ENCODE measurements around the gene KRTAP2-4.
"Not testable (repeated sequence)": the region's sequence is repeated elsewhere in the genome, so short reads cannot be mapped to it uniquely, and the experiment has no call there.

Gene KRTAP2-4

DNA sequence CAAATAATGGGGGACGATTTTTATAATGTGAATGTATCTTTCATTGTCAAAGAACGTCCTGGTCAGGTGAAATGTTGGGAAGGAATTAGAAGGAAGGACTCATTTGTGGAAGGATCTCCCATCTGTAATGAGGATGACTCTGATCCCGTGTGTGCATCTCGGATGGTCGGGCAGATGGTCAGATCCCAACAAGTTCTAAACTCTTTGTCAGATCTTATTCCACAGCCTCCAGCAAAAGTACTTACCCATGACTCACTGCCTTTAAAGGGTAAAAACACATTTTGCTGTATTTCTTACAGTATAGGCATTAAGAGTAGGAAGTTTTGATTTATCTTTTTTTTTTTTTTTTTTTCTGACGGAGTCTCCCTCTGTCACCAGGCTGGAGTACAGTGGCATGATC lies 32.8 kb upstream of the KRTAP2-4 start:
- no peaks in the 10 kb centered on the region for H3K36me3 ChIP-seq (ENCODE audit: control insufficient read depth in 2 of 2, insufficient read depth in 2 of 2, low read length in 2 of 2)
- no peak overlapping the region for H3K4me3 ChIP-seq (ENCODE audit: low read length in 2 of 2)
- H3K27ac ChIP-seq (ENCODE audit: low read length), result no peak overlapping the region

DNA sequence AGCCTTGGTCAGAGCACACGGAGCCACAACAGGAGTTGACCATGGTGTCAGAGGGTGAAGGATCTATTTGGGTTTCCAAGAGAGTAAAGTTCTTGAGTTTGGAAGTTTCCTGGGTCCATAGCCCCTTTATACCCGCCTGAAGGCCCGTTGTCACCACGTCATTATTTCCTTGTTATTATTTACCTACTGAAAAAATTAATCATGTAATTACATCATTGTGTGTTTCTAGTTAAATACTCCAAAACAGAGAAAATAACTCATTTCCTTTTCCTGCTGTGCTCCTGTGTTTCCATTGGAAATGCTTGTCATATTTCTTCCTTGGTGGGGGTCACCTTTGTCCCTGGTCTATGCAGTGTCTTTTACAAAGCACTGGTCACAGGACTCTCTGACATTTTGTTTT lies 32.4 kb upstream of the KRTAP2-4 start, which contains the start of gene KRTAP4-8:
Gene KRTAP4-8, minus strand, starts transcription at position 101 of the 400 bp plus-strand sequence. Its CDS starts 58 bp downstream, at position 43.
- Histone ChIP-seq H3K27me3 (ENCODE audit: control insufficient read depth in 1 of 2, insufficient read depth in 2 of 2, low read length in 2 of 2) (no peaks in the 10 kb centered on the region), H3K9ac (ENCODE audit: low read length in 2 of 2) (no peak within 1 kb of the TSS), H3K36me3 (ENCODE audit: control insufficient read depth in 2 of 2, insufficient read depth in 2 of 2, low read length in 2 of 2) (no peaks in the 10 kb centered on the region), H3K4me3 (ENCODE audit: low read length in 2 of 2) (no peak within 1 kb of the TSS), H3K9me3 (ENCODE audit: control insufficient read depth in 2 of 2, low read length in 2 of 2) (no peaks in the 10 kb centered on the region), H3K4me1 (ENCODE audit: control insufficient read depth, insufficient read depth, low read length) (no peaks in the 10 kb centered on the region), H3K27ac (ENCODE audit: low read length) (no peak within 1 kb of the TSS)

More for the DNA sequence above, 32.8 kb upstream of the KRTAP2-4 start:
- no peaks in the 10 kb centered on the region for H3K9me3 ChIP-seq (ENCODE audit: control insufficient read depth in 2 of 2, low read length in 2 of 2)
- H3K9ac ChIP-seq (ENCODE audit: low read length in 2 of 2), result no peak overlapping the region
- no peaks in the 10 kb centered on the region for H3K4me1 ChIP-seq (ENCODE audit: control insufficient read depth, insufficient read depth, low read length)
- H3K27me3 ChIP-seq (ENCODE audit: control insufficient read depth in 1 of 2, insufficient read depth in 2 of 2, low read length in 2 of 2), result no peaks in the 10 kb centered on the region

DNA sequence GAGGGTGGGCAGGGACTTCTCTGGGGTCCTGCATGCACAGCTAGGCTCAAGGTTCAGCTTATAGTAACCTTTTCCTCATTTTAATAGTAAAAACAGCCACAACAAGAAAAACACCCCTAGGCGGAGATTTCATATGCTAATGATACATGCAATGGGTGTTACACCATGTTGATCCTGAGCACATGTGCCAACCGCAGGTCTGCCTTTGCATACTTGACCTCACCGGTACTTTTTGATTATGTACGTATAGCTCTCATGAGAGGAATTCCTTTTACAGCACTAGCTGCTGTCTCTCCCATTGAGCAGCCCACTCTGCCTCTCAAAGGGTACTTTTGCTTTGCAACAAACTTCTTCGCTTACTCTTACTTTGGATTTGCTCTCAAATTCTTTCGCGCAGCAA lies 30.4 kb upstream of the KRTAP2-4 start:
- Histone ChIP-seq H3K4me1 (ENCODE audit: control insufficient read depth, insufficient read depth, low read length) (no peaks in the 10 kb centered on the region), H3K27me3 (ENCODE audit: control insufficient read depth in 1 of 2, insufficient read depth in 2 of 2, low read length in 2 of 2) (no peaks in the 10 kb centered on the region), H3K4me3 (ENCODE audit: low read length in 2 of 2) (no peak overlapping the region), H3K9me3 (ENCODE audit: control insufficient read depth in 2 of 2, low read length in 2 of 2) (no peaks in the 10 kb centered on the region), H3K36me3 (ENCODE audit: control insufficient read depth in 2 of 2, insufficient read depth in 2 of 2, low read length in 2 of 2) (no peaks in the 10 kb centered on the region), H3K27ac (ENCODE audit: low read length) (no peak overlapping the region), H3K9ac (ENCODE audit: low read length in 2 of 2) (no peak overlapping the region)

DNA sequence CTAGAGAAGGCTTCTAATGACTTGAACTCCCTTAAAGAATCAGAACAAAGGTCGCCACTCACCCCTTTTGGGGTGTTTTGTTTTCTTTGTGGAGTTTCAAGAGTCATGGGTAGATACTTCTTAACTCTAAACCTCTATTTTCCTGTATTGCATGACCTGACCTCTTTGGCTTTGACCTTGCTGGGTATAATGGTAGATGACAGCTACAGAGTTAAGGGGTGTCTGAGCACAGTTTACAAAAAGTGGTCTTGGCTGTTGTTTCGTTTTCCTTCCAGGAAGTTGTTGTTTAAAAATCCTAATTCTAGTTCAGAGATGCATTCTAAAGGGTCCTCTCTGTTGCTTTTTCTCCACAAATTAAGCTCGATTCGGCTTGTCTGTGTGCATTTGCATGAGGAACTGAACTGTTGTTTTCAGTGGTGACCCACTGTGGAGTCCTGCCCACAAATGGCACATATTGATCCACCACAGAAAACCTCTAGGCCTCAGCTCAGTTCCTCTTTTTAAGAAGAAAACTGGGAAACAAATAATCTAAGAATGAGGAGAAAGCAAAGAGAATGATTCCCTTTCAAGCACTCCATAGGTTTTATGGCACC lies 23.2 kb upstream of the KRTAP2-4 start:
- H3K36me3 ChIP-seq (ENCODE audit: control insufficient read depth in 2 of 2, insufficient read depth in 2 of 2, low read length in 2 of 2); H3K4me1 ChIP-seq (ENCODE audit: control insufficient read depth, insufficient read depth, low read length): not testable (repeated sequence)

DNA sequence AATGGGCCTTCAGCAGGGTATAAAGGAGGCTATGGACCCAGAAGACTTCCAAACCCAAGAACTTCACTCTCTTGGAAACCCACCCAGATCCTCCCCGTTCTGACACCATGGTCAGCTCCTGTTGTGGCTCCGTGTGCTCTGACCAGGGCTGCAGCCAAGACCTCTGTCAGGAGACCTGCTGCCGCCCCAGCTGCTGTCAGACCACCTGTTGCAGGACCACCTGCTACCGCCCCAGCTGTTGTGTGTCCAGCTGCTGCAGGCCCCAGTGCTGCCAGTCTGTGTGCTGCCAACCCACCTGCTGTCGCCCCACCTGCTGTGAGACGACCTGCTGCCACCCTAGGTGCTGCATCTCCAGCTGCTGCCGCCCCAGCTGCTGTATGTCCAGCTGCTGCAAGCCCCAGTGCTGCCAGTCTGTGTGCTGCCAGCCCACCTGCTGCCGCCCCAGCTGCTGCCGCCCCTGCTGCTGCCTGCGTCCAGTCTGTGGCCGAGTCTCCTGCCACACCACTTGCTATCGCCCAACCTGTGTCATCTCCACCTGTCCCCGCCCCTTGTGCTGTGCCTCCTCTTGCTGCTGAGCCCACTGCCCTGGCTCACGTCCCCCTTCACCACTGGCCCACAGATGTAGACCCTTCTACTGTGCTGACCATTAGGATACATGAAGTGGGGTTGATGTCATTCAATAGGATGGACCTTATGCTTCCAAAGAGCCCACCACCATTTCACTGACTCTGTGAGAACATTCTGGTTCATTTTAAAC lies 18.6 kb upstream of the KRTAP2-4 start, which contains the start of gene KRTAP4-7:
Gene KRTAP4-7, plus strand, starts transcription at position 51 of the 757 bp plus-strand sequence. Its CDS starts 57 bp downstream, at position 108.
- H3K4me3 ChIP-seq (ENCODE audit: low read length in 2 of 2); H3K9me3 ChIP-seq (ENCODE audit: control insufficient read depth in 2 of 2, low read length in 2 of 2); H3K9ac ChIP-seq (ENCODE audit: low read length in 2 of 2); H3K4me1 ChIP-seq (ENCODE audit: control insufficient read depth, insufficient read depth, low read length); H3K27me3 ChIP-seq (ENCODE audit: control insufficient read depth in 1 of 2, insufficient read depth in 2 of 2, low read length in 2 of 2); H3K36me3 ChIP-seq (ENCODE audit: control insufficient read depth in 2 of 2, insufficient read depth in 2 of 2, low read length in 2 of 2); H3K27ac ChIP-seq (ENCODE audit: low read length): not testable (repeated sequence)

More for the DNA sequence above, 23.2 kb upstream of the KRTAP2-4 start:
- not testable (repeated sequence) for H3K9me3 ChIP-seq (ENCODE audit: control insufficient read depth in 2 of 2, low read length in 2 of 2); H3K9ac ChIP-seq (ENCODE audit: low read length in 2 of 2); H3K27me3 ChIP-seq (ENCODE audit: control insufficient read depth in 1 of 2, insufficient read depth in 2 of 2, low read length in 2 of 2); H3K4me3 ChIP-seq (ENCODE audit: low read length in 2 of 2); H3K27ac ChIP-seq (ENCODE audit: low read length)

DNA sequence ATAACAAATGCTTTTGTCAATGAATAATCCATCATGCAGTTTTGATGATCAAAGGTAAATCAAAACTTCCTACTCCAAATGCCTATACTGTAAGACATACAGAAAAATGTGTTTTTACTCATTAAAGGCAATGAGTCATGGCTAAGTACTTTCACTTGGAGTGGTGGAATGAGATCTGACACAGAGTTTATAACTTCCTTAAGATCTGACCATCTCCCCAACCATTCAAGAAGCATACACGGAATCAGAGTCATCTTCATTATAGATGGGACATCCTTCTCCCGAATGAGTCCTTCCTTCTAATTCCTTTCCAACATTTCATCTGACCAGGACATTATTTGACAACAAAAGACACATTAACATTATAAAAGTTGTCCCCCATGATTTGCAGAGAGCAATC lies 17.7 kb upstream of the KRTAP2-4 start:
- H3K27ac ChIP-seq (ENCODE audit: low read length); H3K4me3 ChIP-seq (ENCODE audit: low read length in 2 of 2); H3K9ac ChIP-seq (ENCODE audit: low read length in 2 of 2); H3K27me3 ChIP-seq (ENCODE audit: control insufficient read depth in 1 of 2, insufficient read depth in 2 of 2, low read length in 2 of 2); H3K36me3 ChIP-seq (ENCODE audit: control insufficient read depth in 2 of 2, insufficient read depth in 2 of 2, low read length in 2 of 2); H3K4me1 ChIP-seq (ENCODE audit: control insufficient read depth, insufficient read depth, low read length); H3K9me3 ChIP-seq (ENCODE audit: control insufficient read depth in 2 of 2, low read length in 2 of 2): not testable (repeated sequence)

DNA sequence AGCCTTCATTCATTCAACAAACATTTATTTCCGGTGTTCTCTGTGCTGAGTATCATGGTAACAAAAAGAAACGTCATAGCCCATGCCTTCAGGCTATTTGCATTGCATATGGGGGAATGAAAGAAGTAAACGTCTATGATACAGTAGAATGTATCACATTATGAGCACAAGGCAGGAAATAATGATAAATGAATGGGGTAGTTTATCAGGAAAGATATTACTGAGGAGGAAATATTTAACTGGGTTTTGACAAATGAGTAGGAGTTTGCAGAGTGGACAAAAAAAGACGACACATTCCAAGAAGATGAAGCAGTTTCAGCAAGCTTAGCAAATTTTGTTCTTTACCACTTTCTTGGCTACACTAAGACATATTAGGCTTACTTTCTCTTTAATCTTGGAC lies 16.9 kb upstream of the KRTAP2-4 start:
- Histone ChIP-seq H3K27me3 (ENCODE audit: control insufficient read depth in 1 of 2, insufficient read depth in 2 of 2, low read length in 2 of 2) (no peaks in the 10 kb centered on the region), H3K27ac (ENCODE audit: low read length) (no peak overlapping the region), H3K4me3 (ENCODE audit: low read length in 2 of 2) (no peak overlapping the region), H3K4me1 (ENCODE audit: control insufficient read depth, insufficient read depth, low read length) (no peaks in the 10 kb centered on the region), H3K9ac (ENCODE audit: low read length in 2 of 2) (no peak overlapping the region), H3K9me3 (ENCODE audit: control insufficient read depth in 2 of 2, low read length in 2 of 2) (no peaks in the 10 kb centered on the region), H3K36me3 (ENCODE audit: control insufficient read depth in 2 of 2, insufficient read depth in 2 of 2, low read length in 2 of 2) (no peaks in the 10 kb centered on the region)

DNA sequence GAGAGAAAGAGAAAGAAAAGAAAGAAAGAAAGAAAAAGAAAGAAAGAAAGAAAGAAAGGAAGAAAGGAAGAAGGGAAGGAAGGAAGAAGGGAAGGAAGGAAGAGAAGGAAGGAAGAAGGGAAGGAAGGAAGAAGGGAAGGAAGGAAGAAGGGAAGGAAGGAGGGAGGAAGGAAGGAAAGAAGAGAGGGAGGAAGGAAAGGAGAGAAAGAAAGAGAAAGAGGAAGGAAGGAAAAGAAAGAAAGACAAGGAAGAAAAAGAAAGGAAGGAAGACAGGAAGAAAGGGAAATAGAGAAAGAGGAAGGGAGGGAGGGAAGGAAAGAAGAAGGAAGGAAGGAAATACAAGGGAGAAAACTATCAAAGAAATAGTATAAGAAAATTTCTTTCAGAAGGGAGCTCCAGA lies 11.1 kb upstream of the KRTAP2-4 start:
- H3K9me3 ChIP-seq (ENCODE audit: control insufficient read depth in 2 of 2, low read length in 2 of 2), result no peaks in the 10 kb centered on the region

DNA sequence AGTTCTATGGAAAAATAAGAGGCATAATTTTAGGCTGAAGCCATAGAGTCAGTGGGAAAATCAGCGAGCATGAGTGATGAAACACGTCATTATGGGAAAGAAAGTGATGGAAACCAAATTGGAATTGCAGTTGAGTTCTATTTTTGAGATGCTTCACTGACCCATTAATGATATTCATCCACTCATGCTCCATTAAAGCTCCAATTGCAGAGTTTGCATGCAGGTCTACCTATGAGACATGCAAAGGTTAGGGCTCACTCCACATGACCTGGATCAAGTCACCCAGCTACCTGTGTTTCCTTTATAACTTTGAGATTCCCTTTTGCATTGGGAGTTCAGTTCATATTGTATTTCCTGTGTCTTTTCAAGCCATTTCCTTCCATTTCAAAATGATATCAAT lies 8.0 kb upstream of the KRTAP2-4 start:
- Histone ChIP-seq H3K4me1 (ENCODE audit: control insufficient read depth, insufficient read depth, low read length) (no peaks in the 10 kb centered on the region), H3K9ac (ENCODE audit: low read length in 2 of 2) (no peak overlapping the region), H3K27ac (ENCODE audit: low read length) (no peak overlapping the region), H3K9me3 (ENCODE audit: control insufficient read depth in 2 of 2, low read length in 2 of 2) (no peaks in the 10 kb centered on the region), H3K4me3 (ENCODE audit: low read length in 2 of 2) (no peak overlapping the region), H3K36me3 (ENCODE audit: control insufficient read depth in 2 of 2, insufficient read depth in 2 of 2, low read length in 2 of 2) (no peaks in the 10 kb centered on the region), H3K27me3 (ENCODE audit: control insufficient read depth in 1 of 2, insufficient read depth in 2 of 2, low read length in 2 of 2) (no peaks in the 10 kb centered on the region)

More for the DNA sequence above, 11.1 kb upstream of the KRTAP2-4 start:
- no peaks in the 10 kb centered on the region for H3K4me1 ChIP-seq (ENCODE audit: control insufficient read depth, insufficient read depth, low read length)
- no peak overlapping the region for H3K27ac ChIP-seq (ENCODE audit: low read length)
- H3K36me3 ChIP-seq (ENCODE audit: control insufficient read depth in 2 of 2, insufficient read depth in 2 of 2, low read length in 2 of 2), result no peaks in the 10 kb centered on the region
- H3K27me3 ChIP-seq (ENCODE audit: control insufficient read depth in 1 of 2, insufficient read depth in 2 of 2, low read length in 2 of 2), result no peaks in the 10 kb centered on the region
- no peak overlapping the region for H3K4me3 ChIP-seq (ENCODE audit: low read length in 2 of 2)
- H3K9ac ChIP-seq (ENCODE audit: low read length in 2 of 2), result no peak overlapping the region

DNA sequence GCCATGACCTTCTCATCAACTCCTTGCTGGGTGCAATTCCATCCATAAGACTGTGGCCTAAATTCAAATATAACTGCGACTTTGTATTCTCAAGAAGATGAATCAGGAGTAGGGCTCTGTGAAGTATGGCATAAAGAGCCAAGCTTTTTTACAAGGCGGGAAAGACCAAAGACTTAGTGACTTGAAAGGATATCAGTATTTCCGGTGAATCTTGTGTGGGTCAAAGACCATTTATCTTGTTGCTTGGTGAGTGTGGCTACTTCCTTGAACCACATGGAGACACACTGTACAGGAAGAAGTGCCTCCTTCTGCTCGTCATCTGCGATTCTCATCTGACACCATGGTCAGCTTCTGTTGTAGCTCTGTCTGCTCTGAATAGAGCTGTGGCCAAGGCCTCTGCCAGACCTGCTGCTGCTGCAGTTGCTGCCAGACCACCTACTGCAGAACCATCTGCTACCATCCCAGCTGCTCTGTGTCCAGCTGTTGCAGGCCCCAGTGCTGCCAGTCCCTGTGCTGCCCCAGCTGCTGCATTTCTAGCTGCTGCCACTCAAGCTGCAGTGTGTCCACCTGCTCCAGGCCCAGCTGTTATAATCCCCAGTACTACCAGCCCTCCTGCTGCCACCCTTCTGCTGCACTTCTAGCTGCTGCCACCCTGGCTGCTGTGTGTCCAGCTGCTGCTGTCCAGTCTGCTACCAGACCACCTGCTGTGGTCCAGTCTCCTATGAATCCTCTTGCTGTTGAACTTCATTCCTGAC lies 6.1 kb upstream of the KRTAP2-4 start:
- no peaks in the 10 kb centered on the region for H3K36me3 ChIP-seq (ENCODE audit: control insufficient read depth in 2 of 2, insufficient read depth in 2 of 2, low read length in 2 of 2)
- H3K27ac ChIP-seq (ENCODE audit: low read length), result no peak overlapping the region
- no peak overlapping the region for H3K4me3 ChIP-seq (ENCODE audit: low read length in 2 of 2)
- H3K4me1 ChIP-seq (ENCODE audit: control insufficient read depth, insufficient read depth, low read length), result no peaks in the 10 kb centered on the region
- no peaks in the 10 kb centered on the region for H3K9me3 ChIP-seq (ENCODE audit: control insufficient read depth in 2 of 2, low read length in 2 of 2)
- no peak overlapping the region for H3K9ac ChIP-seq (ENCODE audit: low read length in 2 of 2)
- no peaks in the 10 kb centered on the region for H3K27me3 ChIP-seq (ENCODE audit: control insufficient read depth in 1 of 2, insufficient read depth in 2 of 2, low read length in 2 of 2)

Data from stomach smooth muscle (tissue), 2 donors.